Epithelial cell of esophagus (primary cell): ENCODE data around the gene DDX31.
A peak's percentile ranks its signal among the peaks of the same experiment; 100 is the strongest.

Experiments
- DNase-seq: peaks from one replicate; pipeline ENCODE4 v3.0.0; 2010; ENCODE audit warnings: low read depth
- H3K4me3 ChIP-seq: 2 replicates; pipeline ENCODE4 v1.5.1; 2011; ENCODE audit warnings: mild to moderate bottlenecking, low read length, control low read depth
- TF ChIP-seq, protein P1 (sequence below): IDR thresholded peaks from 2 replicates; pipeline ENCODE4 v1.5.1; 2011; ENCODE audit warnings: low read depth, mild to moderate bottlenecking, low read length, control low read depth, inconsistent platforms; ENCODE audit not compliant: insufficient read depth; ENCODE audit errors: missing control alignments

The DDX31 gene

DNA sequence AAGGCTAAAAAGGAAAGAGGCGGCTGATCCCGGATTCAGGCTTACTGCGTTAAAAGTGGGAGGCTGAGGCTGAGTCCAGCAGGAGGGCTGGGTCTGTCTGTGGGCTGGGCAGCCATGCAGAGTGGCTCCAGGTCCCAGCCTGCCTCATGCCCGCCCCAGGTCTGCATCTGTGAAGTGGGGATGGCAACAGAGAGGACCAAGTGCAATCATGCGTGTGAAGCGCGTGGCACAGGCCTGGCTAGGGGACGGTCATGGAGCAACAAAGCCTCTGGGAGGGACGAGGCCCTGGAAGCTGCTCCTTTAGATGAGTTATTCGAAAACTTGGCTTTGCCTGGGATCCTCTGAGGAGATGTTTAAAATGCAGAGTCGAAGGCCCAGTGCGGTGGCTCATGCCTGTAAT lies 117.7 kb downstream of the DDX31 start:
- TF ChIP-seq, protein P1, sequence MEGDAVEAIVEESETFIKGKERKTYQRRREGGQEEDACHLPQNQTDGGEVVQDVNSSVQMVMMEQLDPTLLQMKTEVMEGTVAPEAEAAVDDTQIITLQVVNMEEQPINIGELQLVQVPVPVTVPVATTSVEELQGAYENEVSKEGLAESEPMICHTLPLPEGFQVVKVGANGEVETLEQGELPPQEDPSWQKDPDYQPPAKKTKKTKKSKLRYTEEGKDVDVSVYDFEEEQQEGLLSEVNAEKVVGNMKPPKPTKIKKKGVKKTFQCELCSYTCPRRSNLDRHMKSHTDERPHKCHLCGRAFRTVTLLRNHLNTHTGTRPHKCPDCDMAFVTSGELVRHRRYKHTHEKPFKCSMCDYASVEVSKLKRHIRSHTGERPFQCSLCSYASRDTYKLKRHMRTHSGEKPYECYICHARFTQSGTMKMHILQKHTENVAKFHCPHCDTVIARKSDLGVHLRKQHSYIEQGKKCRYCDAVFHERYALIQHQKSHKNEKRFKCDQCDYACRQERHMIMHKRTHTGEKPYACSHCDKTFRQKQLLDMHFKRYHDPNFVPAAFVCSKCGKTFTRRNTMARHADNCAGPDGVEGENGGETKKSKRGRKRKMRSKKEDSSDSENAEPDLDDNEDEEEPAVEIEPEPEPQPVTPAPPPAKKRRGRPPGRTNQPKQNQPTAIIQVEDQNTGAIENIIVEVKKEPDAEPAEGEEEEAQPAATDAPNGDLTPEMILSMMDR = no peak
- DNase-seq = no peak
- no peak overlapping the region for H3K4me3 ChIP-seq

DNA sequence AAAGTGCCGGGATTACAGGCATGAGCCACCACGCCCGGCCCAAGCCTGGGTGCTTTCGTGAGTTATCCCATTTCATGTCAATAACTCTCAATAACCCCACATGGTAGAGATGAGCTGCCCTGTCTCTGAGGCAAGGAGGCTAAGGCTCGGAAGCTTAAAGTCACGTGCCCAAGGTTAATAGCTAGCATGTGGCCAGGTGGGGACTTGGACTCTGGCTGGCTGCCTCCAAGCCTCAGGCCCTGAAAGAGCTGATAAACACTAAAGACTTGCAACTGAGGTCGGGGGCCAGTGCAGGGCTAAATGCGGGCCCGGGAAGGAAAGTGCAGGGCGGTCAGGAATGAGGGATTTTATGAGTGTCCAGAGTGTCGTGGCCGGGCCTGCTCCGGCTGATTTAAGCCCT lies 118.2 kb downstream of the DDX31 start:
- no peak overlapping the region for H3K4me3 ChIP-seq
- TF ChIP-seq, protein P1 = no peak
- DNase-seq = no peak

DNA sequence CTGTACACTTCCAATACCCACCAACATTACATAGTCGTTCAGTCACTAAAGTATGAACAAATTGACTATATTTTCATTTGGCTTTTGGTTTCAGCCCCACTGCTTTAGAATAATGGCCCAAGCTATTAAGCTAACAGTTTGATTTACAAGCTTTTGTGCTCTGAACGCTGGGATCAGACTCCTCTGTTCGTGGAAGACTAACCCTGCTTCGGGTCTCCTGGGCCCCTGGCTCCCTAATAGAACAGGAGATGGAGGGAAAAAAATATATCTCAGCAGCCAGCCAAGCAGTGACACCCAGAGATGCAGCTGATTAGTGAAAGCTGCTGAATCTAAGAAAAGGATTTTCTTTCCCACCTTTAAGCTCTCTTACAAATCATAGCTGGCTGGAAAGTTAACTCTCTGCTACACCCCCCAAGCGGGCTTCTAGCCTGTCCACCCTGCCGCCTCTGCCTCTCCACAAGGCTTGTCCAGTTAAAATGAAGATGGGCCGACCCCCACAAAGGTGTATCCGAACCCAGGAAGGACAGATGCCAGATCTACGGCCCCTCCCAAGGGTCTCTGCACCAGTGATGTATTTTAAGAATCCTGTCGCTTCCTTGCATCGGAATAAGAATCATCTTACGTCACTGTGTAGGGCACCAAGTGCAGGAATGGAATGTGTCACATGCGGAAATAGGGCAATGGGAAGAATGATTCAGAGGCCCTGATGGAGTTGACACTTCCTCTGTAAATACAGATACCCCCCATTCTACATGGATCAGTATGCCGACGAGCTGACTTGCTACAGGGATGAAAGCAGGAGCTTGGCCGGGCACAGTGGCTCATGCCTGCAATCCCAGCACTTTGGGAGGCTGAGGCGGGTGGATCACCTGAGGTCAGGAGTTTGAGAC lies 120.8 kb downstream of the DDX31 start:
- peak; percentile 18 for DNase-seq

DNA sequence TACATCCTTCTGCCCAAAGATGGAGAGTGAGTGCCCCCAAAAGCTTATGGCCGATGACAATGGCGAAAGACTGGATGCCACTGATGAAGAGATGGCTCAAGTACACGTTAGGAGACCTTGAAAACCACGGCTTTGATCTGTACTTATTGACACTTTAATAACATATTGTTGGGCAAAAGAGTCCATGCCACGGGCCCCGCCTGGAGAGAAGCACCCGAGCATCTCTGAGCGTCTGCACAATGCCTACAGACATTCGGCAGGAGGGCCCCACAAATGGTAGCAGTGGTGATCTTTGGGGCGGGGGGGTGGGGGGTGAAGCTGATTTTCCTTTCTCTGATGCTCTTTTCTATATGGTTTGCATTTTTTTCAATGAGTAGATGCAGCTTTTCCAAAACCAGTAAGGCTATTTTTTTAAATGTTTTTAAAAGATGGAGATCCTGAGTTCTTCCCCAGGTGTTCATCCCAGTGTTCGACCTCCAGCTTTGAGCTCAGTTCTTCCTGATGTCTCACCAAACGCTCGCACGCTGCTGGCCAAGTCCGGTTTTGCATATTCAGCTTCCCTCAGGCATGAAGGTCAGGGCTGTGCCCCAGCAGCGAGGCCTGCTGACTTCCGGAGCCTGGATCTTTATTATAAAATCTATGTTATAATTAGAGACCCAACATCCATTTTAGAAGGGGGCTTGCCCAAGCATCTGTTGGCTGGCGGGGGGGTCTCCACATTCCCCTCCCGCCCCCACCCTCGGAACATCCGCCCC lies 121.6 kb downstream of the DDX31 start:
- no peak overlapping the region for H3K4me3 ChIP-seq
- DNase-seq = no peak
- TF ChIP-seq, protein P1 = no peak

More for the DNA sequence above, 120.8 kb downstream of the DDX31 start:
- no peak overlapping the region for H3K4me3 ChIP-seq
- TF ChIP-seq, protein P1 = no peak

DNA sequence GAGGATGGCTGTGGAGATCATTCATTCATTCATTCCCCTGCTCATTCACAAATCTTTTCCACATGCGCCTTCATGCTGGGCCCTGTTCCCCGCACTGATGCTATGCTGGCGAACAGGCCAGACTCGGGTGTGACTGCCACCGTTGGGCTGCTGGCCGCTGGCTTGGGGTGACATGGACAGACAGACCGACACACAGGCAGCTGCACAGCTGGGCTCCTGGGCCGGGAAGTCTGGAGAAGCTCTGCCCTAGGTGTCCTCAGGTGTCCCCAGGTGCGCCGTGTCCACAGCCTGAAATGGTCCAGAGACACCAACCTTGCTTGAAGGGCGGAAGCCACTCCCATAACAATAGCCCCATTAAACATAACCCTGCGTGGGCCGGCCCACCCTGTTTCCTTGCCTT lies 122.3 kb downstream of the DDX31 start:
- no peak overlapping the region for H3K4me3 ChIP-seq
- TF ChIP-seq, protein P1 = no peak
- DNase-seq = no peak

DNA sequence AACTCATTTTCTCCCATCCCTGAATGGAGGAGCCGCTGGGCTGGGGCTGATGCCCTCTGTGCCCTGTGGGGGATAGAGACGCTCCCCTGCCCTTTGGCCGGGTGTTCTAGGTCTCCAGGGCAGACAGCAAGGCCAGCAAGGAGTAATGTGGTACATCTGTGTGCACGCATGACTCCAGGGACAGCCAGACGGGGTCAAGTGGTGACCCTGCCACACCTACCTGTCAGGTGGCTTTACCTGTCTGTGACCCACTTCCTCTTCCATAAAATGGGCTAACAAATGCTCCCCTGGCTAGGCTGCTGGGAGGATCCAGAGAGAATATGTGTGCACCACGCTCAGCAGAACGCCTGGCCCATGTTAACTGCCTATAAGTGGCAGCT lies 122.7 kb downstream of the DDX31 start:
- TF ChIP-seq, protein P1 = no peak
- H3K4me3 ChIP-seq = no peak overlapping the region
- DNase-seq = no peak
